ENCODE measurements around the gene MLH3.

DNA sequence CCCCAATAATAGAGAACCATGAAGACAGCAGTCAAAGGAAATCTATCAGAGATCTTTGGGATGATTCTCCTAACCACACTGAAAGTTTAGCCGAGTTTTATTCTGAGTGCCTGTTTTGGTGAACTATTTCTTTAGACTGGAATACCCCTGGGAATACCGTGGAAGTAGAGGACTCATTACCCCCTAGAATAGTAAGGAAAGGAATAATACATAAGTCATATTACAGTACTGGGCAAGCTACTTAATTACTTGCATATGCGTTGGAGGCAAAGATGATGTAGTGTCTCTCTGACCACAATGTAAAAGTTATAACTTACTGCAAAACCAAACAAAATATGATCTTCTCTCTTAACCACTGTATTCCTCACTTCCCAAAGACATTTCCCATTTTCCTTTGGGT is 43.6 kb upstream of the MLH3 start:
- TF ChIP-seq, protein P1, sequence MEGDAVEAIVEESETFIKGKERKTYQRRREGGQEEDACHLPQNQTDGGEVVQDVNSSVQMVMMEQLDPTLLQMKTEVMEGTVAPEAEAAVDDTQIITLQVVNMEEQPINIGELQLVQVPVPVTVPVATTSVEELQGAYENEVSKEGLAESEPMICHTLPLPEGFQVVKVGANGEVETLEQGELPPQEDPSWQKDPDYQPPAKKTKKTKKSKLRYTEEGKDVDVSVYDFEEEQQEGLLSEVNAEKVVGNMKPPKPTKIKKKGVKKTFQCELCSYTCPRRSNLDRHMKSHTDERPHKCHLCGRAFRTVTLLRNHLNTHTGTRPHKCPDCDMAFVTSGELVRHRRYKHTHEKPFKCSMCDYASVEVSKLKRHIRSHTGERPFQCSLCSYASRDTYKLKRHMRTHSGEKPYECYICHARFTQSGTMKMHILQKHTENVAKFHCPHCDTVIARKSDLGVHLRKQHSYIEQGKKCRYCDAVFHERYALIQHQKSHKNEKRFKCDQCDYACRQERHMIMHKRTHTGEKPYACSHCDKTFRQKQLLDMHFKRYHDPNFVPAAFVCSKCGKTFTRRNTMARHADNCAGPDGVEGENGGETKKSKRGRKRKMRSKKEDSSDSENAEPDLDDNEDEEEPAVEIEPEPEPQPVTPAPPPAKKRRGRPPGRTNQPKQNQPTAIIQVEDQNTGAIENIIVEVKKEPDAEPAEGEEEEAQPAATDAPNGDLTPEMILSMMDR (IDR thresholded peaks at IDR 0.05), result no peak
- no peak for TF ChIP-seq POLR2A (IDR thresholded peaks at IDR 0.05)

Data from ovary (tissue), 3 donors.